Endothelial cell of umbilical vein (primary cell): ENCODE results near the gene HIPK4.

Source experiments
- EZH2 ChIP-seq: IDR thresholded peaks from 2 replicates; pipeline ENCODE4 v1.6.1; 2012; ENCODE audit warnings: borderline replicate concordance, low read depth, mild to moderate bottlenecking, moderate library complexity, low read length, inconsistent platforms; ENCODE audit not compliant: severe bottlenecking
- FOS ChIP-seq: IDR thresholded peaks from 2 replicates; pipeline ENCODE4 v1.6.1; 2011; ENCODE audit warnings: mild to moderate bottlenecking, low read length, moderate library complexity, borderline replicate concordance; ENCODE audit not compliant: insufficient read depth
- GATA2 ChIP-seq: IDR thresholded peaks from 2 replicates; pipeline ENCODE4 v1.7.0; 2011; ENCODE audit warnings: low read depth, mild to moderate bottlenecking, moderate library complexity, mixed read lengths, low read length; ENCODE audit not compliant: insufficient read length, insufficient read depth
- MAX ChIP-seq: IDR thresholded peaks from 2 replicates; pipeline ENCODE4 v1.6.1; 2011; ENCODE audit not compliant: insufficient read depth, insufficient read length
- MYC ChIP-seq: IDR thresholded peaks from one replicate; pipeline ENCODE4 v1.6.1; 2011; ENCODE audit warnings: mild to moderate bottlenecking, low read depth, low read length
- POLR2A ChIP-seq: IDR thresholded peaks from 2 replicates; pipeline ENCODE4 v1.6.1; 2012; ENCODE audit warnings: low read depth, mild to moderate bottlenecking, control low read depth, low read length
- POLR2AphosphoS5 ChIP-seq: IDR thresholded peaks from 2 replicates; pipeline ENCODE4 v1.6.1; 2012; ENCODE audit warnings: low read depth, mild to moderate bottlenecking, control low read depth, low read length, moderate library complexity; ENCODE audit not compliant: insufficient read depth
- TF ChIP-seq, protein P1 (sequence below), 2 donors: IDR thresholded peaks; 1 replicate in 1 of 2; 2 replicates in 1 of 2; pipeline ENCODE4 v1.5.1; 2011; ENCODE audit warnings: low read length in 2 of 2, mild to moderate bottlenecking in 2 of 2, moderate library complexity in 2 of 2, control low read depth in 1 of 2, inconsistent platforms in 1 of 2, low read depth in 1 of 2; ENCODE audit not compliant: insufficient read depth in 1 of 2; ENCODE audit errors: extremely low read depth in 1 of 2

- TF ChIP-seq, protein P1, sequence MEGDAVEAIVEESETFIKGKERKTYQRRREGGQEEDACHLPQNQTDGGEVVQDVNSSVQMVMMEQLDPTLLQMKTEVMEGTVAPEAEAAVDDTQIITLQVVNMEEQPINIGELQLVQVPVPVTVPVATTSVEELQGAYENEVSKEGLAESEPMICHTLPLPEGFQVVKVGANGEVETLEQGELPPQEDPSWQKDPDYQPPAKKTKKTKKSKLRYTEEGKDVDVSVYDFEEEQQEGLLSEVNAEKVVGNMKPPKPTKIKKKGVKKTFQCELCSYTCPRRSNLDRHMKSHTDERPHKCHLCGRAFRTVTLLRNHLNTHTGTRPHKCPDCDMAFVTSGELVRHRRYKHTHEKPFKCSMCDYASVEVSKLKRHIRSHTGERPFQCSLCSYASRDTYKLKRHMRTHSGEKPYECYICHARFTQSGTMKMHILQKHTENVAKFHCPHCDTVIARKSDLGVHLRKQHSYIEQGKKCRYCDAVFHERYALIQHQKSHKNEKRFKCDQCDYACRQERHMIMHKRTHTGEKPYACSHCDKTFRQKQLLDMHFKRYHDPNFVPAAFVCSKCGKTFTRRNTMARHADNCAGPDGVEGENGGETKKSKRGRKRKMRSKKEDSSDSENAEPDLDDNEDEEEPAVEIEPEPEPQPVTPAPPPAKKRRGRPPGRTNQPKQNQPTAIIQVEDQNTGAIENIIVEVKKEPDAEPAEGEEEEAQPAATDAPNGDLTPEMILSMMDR (IDR thresholded peaks at IDR 0.05; ENCODE audit: extremely low read depth in 1 of 2, insufficient read depth in 1 of 2, low read depth in 1 of 2, low read length in 2 of 2) = no peak
- TF ChIP-seq FOS = no peak
- TF ChIP-seq POLR2A = no peak
- no peak for TF ChIP-seq MAX
- TF ChIP-seq EZH2 = no peak
- TF ChIP-seq POLR2AphosphoS5 = no peak
- TF ChIP-seq GATA2 = no peak
- TF ChIP-seq MYC = no peak
Measured at GRCh38 chr19:40413291-40413845, 23.4 kb upstream of the HIPK4 start, which contains the start of gene PRX.
